ENCODE measurements around the gene PRKX. TPM values are rescaled to one million over a fixed set of nuclear protein-coding genes. Genes with fewer than 3 reads are reported as not detected.

Gene PRKX
- total and polyA plus RNA-seq, 2 of the 4 experiments (the other 2 are of a cell fraction): 7.2 to 14.9 TPM

DNA sequence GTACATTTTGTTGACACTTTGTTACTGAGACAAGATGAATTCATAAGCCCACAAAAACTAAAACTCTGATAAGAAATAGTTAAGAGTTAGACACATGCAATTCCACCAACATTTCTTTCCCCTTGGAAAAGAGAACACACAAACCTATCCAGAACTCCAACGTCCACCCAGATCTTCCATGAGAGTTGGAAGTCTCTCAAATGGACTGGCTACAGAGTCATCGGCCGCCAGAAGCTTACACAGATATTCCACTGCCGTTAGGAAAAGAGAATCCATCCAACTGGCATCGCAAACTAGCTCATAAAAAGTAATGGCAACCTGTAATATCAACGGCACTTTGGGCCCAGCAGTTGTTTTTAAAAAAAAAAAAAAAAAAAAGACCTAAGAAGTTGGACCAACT is 114.7 kb downstream of the PRKX start:
- Histone ChIP-seq H3K27me3 (ENCODE audit: control insufficient read depth, insufficient read depth, low read length) (no peaks in the 10 kb centered on the region), H2BK120ac (ENCODE audit: low read depth, low read length) (no peak overlapping the region), H4K91ac (ENCODE audit: insufficient read depth, low read depth, low read length) (no peak overlapping the region), H4K8ac (ENCODE audit: low read depth in 2 of 2, low read length in 2 of 2) (no peak overlapping the region), H2BK15ac (ENCODE audit: low read depth, low read length) (no peak overlapping the region), H3K18ac (ENCODE audit: low read depth, low read length) (no peak overlapping the region), H3K9me3 (ENCODE audit: control insufficient read depth, insufficient read depth, low read length) (peaks cover 2% of the 10 kb centered on the region; the same call in 1 of the 2 replicates), H2BK20ac (ENCODE audit: low read depth, low read length) (no peak overlapping the region), H2AK9ac (replicated peaks; ENCODE audit: low read depth, low read length, poor library complexity) (no peak overlapping the region), H3K4me2 (ENCODE audit: low read depth, low read length) (no peak overlapping the region), H3K27ac (ENCODE audit: insufficient read depth, low read length) (no peak overlapping the region), H2AK5ac (ENCODE audit: low read depth, low read length) (no peak overlapping the region), H3K14ac (replicated peaks; ENCODE audit: low read depth, low read length) (no peak overlapping the region), H3K4me1 (ENCODE audit: control insufficient read depth, insufficient read depth, low read length) (no peaks in the 10 kb centered on the region), H4K5ac (ENCODE audit: low read depth, low read length) (no peak overlapping the region), H3K23ac (ENCODE audit: low read depth, low read length) (no peak overlapping the region), H2AFZ (replicated peaks; ENCODE audit: low read length, poor library complexity) (no peak overlapping the region), H3K9ac (ENCODE audit: low read depth, low read length) (no peak overlapping the region), H3K56ac (ENCODE audit: extremely low read depth, insufficient read depth, low read length) (no peak overlapping the region), H3K4ac (ENCODE audit: low read depth, low read length) (no peak overlapping the region), H3K36me3 (ENCODE audit: control insufficient read depth, insufficient read depth, low read length) (no peaks in the 10 kb centered on the region), H3K79me1 (ENCODE audit: low read depth in 1 of 2, low read length in 2 of 2) (no peaks in the 10 kb centered on the region), H4K20me1 (ENCODE audit: insufficient read depth, low read length) (no peaks in the 10 kb centered on the region), H3K4me3 (ENCODE audit: insufficient read depth, low read depth, low read length) (no peak overlapping the region), H2BK5ac (ENCODE audit: low read depth, low read length, poor library complexity, severe bottlenecking) (no peak overlapping the region), H3K9me1 (ENCODE audit: insufficient read depth, low read length) (no peaks in the 10 kb centered on the region)
- WGBS, 2 experiments (ENCODE audit: extremely low coverage in 2 of 2, insufficient read length in 1 of 2): 59% methylated on average over 3 of the region's 6 CpGs; no CpG with 5 or more reads in 1 of the 2 experiments
- ChIA-PET POLR2A (ENCODE audit: unreplicated experiment) (no interaction called here), CTCF (no interaction called here)
- dilution Hi-C loops (cut with HindIII; ENCODE audit: low sequenced_read_pairs, unreplicated experiment) (no loop called here), intact Hi-C loops (cut with micrococcal nuclease) (no loop called here), in situ Hi-C loops (cut with MboI; ENCODE audit: low sequenced_read_pairs) (no loop called here)
- no TSS peak for BruUV-seq (replicated peaks)
- TF ChIP-seq MXI1 (IDR thresholded peaks at IDR 0.05; ENCODE audit: borderline replicate concordance, low read depth, low read length) (no peak), BHLHE40 (IDR thresholded peaks at IDR 0.05; ENCODE audit: low read depth, low read length) (no peak), MAFK (IDR thresholded peaks at IDR 0.05; ENCODE audit: low read depth, low read length) (no peak), RAD21 (IDR thresholded peaks at IDR 0.05; ENCODE audit: low read length) (no peak), RCOR1 (IDR thresholded peaks at IDR 0.05; ENCODE audit: insufficient replicate concordance, low read length) (no peak), POLR2A (IDR thresholded peaks at IDR 0.05; ENCODE audit: low read depth, low read length) (no peak), CHD1 (IDR thresholded peaks at IDR 0.05; ENCODE audit: low read depth, low read length) (no peak), NFE2L2 (IDR thresholded peaks at IDR 0.05; ENCODE audit: low read depth, low read length) (no peak), FOS (IDR thresholded peaks at IDR 0.05; ENCODE audit: low read depth, low read length) (no peak), CEBPB (IDR thresholded peaks at IDR 0.05; ENCODE audit: low read depth, low read length) (no peak), MAZ (IDR thresholded peaks at IDR 0.05; ENCODE audit: borderline replicate concordance, low read depth, low read length) (no peak), SMC3 (IDR thresholded peaks at IDR 0.05; ENCODE audit: low read depth, low read length) (no peak), RFX5 (IDR thresholded peaks at IDR 0.05; ENCODE audit: low read depth, low read length) (no peak)
- TF ChIP-seq, protein P1, sequence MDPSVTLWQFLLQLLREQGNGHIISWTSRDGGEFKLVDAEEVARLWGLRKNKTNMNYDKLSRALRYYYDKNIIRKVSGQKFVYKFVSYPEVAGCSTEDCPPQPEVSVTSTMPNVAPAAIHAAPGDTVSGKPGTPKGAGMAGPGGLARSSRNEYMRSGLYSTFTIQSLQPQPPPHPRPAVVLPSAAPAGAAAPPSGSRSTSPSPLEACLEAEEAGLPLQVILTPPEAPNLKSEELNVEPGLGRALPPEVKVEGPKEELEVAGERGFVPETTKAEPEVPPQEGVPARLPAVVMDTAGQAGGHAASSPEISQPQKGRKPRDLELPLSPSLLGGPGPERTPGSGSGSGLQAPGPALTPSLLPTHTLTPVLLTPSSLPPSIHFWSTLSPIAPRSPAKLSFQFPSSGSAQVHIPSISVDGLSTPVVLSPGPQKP (IDR thresholded peaks at IDR 0.05; ENCODE audit: borderline replicate concordance, low read depth, low read length): no peak
- TF ChIP-seq, protein P2, sequence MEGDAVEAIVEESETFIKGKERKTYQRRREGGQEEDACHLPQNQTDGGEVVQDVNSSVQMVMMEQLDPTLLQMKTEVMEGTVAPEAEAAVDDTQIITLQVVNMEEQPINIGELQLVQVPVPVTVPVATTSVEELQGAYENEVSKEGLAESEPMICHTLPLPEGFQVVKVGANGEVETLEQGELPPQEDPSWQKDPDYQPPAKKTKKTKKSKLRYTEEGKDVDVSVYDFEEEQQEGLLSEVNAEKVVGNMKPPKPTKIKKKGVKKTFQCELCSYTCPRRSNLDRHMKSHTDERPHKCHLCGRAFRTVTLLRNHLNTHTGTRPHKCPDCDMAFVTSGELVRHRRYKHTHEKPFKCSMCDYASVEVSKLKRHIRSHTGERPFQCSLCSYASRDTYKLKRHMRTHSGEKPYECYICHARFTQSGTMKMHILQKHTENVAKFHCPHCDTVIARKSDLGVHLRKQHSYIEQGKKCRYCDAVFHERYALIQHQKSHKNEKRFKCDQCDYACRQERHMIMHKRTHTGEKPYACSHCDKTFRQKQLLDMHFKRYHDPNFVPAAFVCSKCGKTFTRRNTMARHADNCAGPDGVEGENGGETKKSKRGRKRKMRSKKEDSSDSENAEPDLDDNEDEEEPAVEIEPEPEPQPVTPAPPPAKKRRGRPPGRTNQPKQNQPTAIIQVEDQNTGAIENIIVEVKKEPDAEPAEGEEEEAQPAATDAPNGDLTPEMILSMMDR (conservative IDR thresholded peaks at IDR 0.05; ENCODE audit: low read depth, low read length): no peak
- TF ChIP-seq, protein P3, sequence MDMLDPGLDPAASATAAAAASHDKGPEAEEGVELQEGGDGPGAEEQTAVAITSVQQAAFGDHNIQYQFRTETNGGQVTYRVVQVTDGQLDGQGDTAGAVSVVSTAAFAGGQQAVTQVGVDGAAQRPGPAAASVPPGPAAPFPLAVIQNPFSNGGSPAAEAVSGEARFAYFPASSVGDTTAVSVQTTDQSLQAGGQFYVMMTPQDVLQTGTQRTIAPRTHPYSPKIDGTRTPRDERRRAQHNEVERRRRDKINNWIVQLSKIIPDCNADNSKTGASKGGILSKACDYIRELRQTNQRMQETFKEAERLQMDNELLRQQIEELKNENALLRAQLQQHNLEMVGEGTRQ (IDR thresholded peaks at IDR 0.05; ENCODE audit: low read depth, low read length): no peak
- no peak for DNase-seq
- ATAC-seq (ENCODE audit: low read depth): no peak
